HEK293 (cell line): ENCODE results near the gene MYT1.

ENCODE experiments used
- AEBP2 ChIP-seq: fragments of 450-650 bp; formaldehyde crosslinking; IDR thresholded peaks from 2 replicates; pipeline ENCODE4 v1.5.1; 2016; ENCODE audit warnings: missing biosample characterization, missing genetic modification characterization, borderline replicate concordance
- ELK4 ChIP-seq: IDR thresholded peaks from 2 replicates; pipeline ENCODE4 v1.6.1; 2011; ENCODE audit warnings: mild to moderate bottlenecking, low read depth, low read length, borderline replicate concordance
- FEZF1 ChIP-seq: fragments of 450-650 bp; formaldehyde crosslinking; IDR thresholded peaks from 2 replicates; pipeline ENCODE4 v1.5.1; 2016; ENCODE audit warnings: missing biosample characterization, missing genetic modification characterization
- GLIS1 ChIP-seq: fragments of 450-650 bp; formaldehyde crosslinking; IDR thresholded peaks from 2 replicates; pipeline ENCODE4 v1.5.1; 2016; ENCODE audit warnings: missing biosample characterization, missing genetic modification characterization
- GLIS2 ChIP-seq: fragments of 450-650 bp; formaldehyde crosslinking; IDR thresholded peaks from 2 replicates; pipeline ENCODE4 v1.5.1; 2016; ENCODE audit warnings: missing biosample characterization, missing genetic modification characterization
- KLF10 ChIP-seq: fragments of 450-650 bp; IDR thresholded peaks from 2 replicates; pipeline ENCODE4 v1.5.1; 2018; ENCODE audit warnings: missing biosample characterization, mild to moderate bottlenecking, missing genetic modification characterization
- PATZ1 ChIP-seq: fragments of 450-650 bp; formaldehyde crosslinking; IDR thresholded peaks from 2 replicates; pipeline ENCODE4 v1.5.1; 2016; ENCODE audit warnings: missing biosample characterization, missing genetic modification characterization
- SP2 ChIP-seq: fragments of 450-650 bp; formaldehyde crosslinking; IDR thresholded peaks from 2 replicates; pipeline ENCODE4 v1.5.1; 2016; ENCODE audit warnings: missing biosample characterization, missing genetic modification characterization
- ZBTB17 ChIP-seq: fragments of 450-650 bp; formaldehyde crosslinking; IDR thresholded peaks from 2 replicates; pipeline ENCODE4 v1.5.1; 2016; ENCODE audit warnings: missing biosample characterization, missing genetic modification characterization
- ZBTB8A ChIP-seq: fragments of 450-650 bp; formaldehyde crosslinking; IDR thresholded peaks from 2 replicates; pipeline ENCODE4 v1.5.1; 2016; ENCODE audit warnings: missing biosample characterization, missing genetic modification characterization
- ZFP37 ChIP-seq: fragments of 450-650 bp; formaldehyde crosslinking; IDR thresholded peaks from 2 replicates; pipeline ENCODE4 v1.5.1; 2016; ENCODE audit warnings: missing biosample characterization, missing genetic modification characterization
- ZNF114 ChIP-seq: fragments of 450-650 bp; formaldehyde crosslinking; IDR thresholded peaks from 2 replicates; pipeline ENCODE4 v1.5.0; 2017; ENCODE audit warnings: missing biosample characterization, missing genetic modification characterization
- ZNF157 ChIP-seq: fragments of 450-650 bp; formaldehyde crosslinking; IDR thresholded peaks from 2 replicates; pipeline ENCODE4 v1.5.1; 2016; ENCODE audit warnings: missing biosample characterization, missing genetic modification characterization
- ZNF174 ChIP-seq: fragments of 450-650 bp; formaldehyde crosslinking; IDR thresholded peaks from 2 replicates; pipeline ENCODE4 v1.5.0; 2017; ENCODE audit warnings: missing biosample characterization, mild to moderate bottlenecking, missing genetic modification characterization
- ZNF2 ChIP-seq: fragments of 450-650 bp; formaldehyde crosslinking; IDR thresholded peaks from 2 replicates; pipeline ENCODE4 v1.5.1; 2016; ENCODE audit warnings: missing biosample characterization, missing genetic modification characterization
- ZNF211 ChIP-seq: fragments of 450-650 bp; formaldehyde crosslinking; IDR thresholded peaks from 2 replicates; pipeline ENCODE4 v1.5.1; 2016; ENCODE audit warnings: low read depth, missing biosample characterization, missing genetic modification characterization
- ZNF214 ChIP-seq: fragments of 450-650 bp; formaldehyde crosslinking; IDR thresholded peaks from 2 replicates; pipeline ENCODE4 v1.5.1; 2017; ENCODE audit warnings: missing biosample characterization, mild to moderate bottlenecking, missing genetic modification characterization, borderline replicate concordance
- ZNF26 ChIP-seq: fragments of 450-650 bp; formaldehyde crosslinking; IDR thresholded peaks from 2 replicates; pipeline ENCODE4 v1.5.1; 2016; ENCODE audit warnings: missing biosample characterization, missing genetic modification characterization
- ZNF266 ChIP-seq: fragments of 450-650 bp; formaldehyde crosslinking; IDR thresholded peaks from 2 replicates; pipeline ENCODE4 v1.5.1; 2016; ENCODE audit warnings: missing biosample characterization, missing genetic modification characterization, low read depth
- ZNF292 ChIP-seq: fragments of 450-650 bp; formaldehyde crosslinking; IDR thresholded peaks from 2 replicates; pipeline ENCODE4 v1.5.1; 2016; ENCODE audit warnings: low read depth, missing biosample characterization, missing genetic modification characterization, borderline replicate concordance
- ZNF335 ChIP-seq: fragments of 450-650 bp; formaldehyde crosslinking; conservative IDR thresholded peaks from 2 replicates; pipeline ENCODE4 v1.5.1; 2016; ENCODE audit warnings: missing biosample characterization, missing genetic modification characterization
- ZNF366 ChIP-seq: fragments of 450-650 bp; formaldehyde crosslinking; conservative IDR thresholded peaks from 2 replicates; pipeline ENCODE4 v1.5.1; 2016; ENCODE audit warnings: missing biosample characterization, missing genetic modification characterization
- ZNF521 ChIP-seq: fragments of 450-650 bp; formaldehyde crosslinking; IDR thresholded peaks from 2 replicates; pipeline ENCODE4 v1.5.1; 2017; ENCODE audit warnings: missing biosample characterization, mild to moderate bottlenecking, missing genetic modification characterization
- ZNF529 ChIP-seq: fragments of 450-650 bp; formaldehyde crosslinking; IDR thresholded peaks from 2 replicates; pipeline ENCODE4 v1.5.1; 2017; ENCODE audit warnings: missing genetic modification characterization, missing biosample characterization; ENCODE audit not compliant: insufficient replicate concordance
- ZNF544 ChIP-seq: fragments of 450-650 bp; formaldehyde crosslinking; IDR thresholded peaks from 2 replicates; pipeline ENCODE4 v1.5.0; 2017; ENCODE audit warnings: missing biosample characterization, missing genetic modification characterization
- ZNF561 ChIP-seq: fragments of 450-650 bp; IDR thresholded peaks from 2 replicates; pipeline ENCODE4 v1.5.1; 2018; ENCODE audit warnings: missing biosample characterization, missing genetic modification characterization, borderline replicate concordance
- ZNF585B ChIP-seq: fragments of 450-650 bp; formaldehyde crosslinking; IDR thresholded peaks from 2 replicates; pipeline ENCODE4 v1.5.1; 2016; ENCODE audit warnings: missing biosample characterization, missing genetic modification characterization
- ZNF629 ChIP-seq: fragments of 450-650 bp; formaldehyde crosslinking; IDR thresholded peaks from 2 replicates; pipeline ENCODE4 v1.5.1; 2017; ENCODE audit warnings: missing biosample characterization, missing genetic modification characterization
- ZNF639 ChIP-seq: fragments of 450-650 bp; formaldehyde crosslinking; IDR thresholded peaks from 2 replicates; pipeline ENCODE4 v1.5.1; 2016; ENCODE audit warnings: missing biosample characterization, missing genetic modification characterization
- ZNF645 ChIP-seq: fragments of 450-650 bp; formaldehyde crosslinking; IDR thresholded peaks from 2 replicates; pipeline ENCODE4; 2016; ENCODE audit warnings: missing biosample characterization, missing genetic modification characterization
- ZNF670 ChIP-seq: fragments of 450-650 bp; formaldehyde crosslinking; IDR thresholded peaks from 2 replicates; pipeline ENCODE4 v1.5.1; 2016; ENCODE audit warnings: missing biosample characterization, missing genetic modification characterization, low read depth
- ZNF747 ChIP-seq: fragments of 450-650 bp; formaldehyde crosslinking; IDR thresholded peaks from 2 replicates; pipeline ENCODE4 v1.5.1; 2016; ENCODE audit warnings: missing biosample characterization, missing genetic modification characterization
- ZNF830 ChIP-seq: fragments of 450-650 bp; IDR thresholded peaks from 2 replicates; pipeline ENCODE4 v1.5.0; 2018; ENCODE audit warnings: missing biosample characterization, missing genetic modification characterization, low read depth, mild to moderate bottlenecking, moderate library complexity
- ZSCAN16 ChIP-seq: fragments of 450-650 bp; formaldehyde crosslinking; IDR thresholded peaks from 2 replicates; pipeline ENCODE4 v1.5.1; 2016; ENCODE audit warnings: missing biosample characterization, missing genetic modification characterization

Gene MYT1

GRCh38 chr20:64229507-64230061 is 65.3 kb downstream of the MYT1 start (continued):
- no peak for TF ChIP-seq ZNF529
- no peak for TF ChIP-seq ZBTB17 (tag by site-specific recombination)
- TF ChIP-seq PATZ1 (tag by site-specific recombination) = no peak
- TF ChIP-seq ZNF747 (tag by site-specific recombination) = no peak
- TF ChIP-seq ZNF366 (tag by site-specific recombination) = no peak
- TF ChIP-seq ZBTB8A = peak; percentile 18; the same call in 1 of the 2 replicates
- no peak for TF ChIP-seq ZNF645
- TF ChIP-seq ZNF629 (tag by site-specific recombination) = peak; percentile 43
- TF ChIP-seq ZNF292 = no peak
- no peak for TF ChIP-seq ZSCAN16
- TF ChIP-seq ZNF585B (tag by site-specific recombination) = no peak
- TF ChIP-seq ZNF544 (tag by site-specific recombination) = no peak
- TF ChIP-seq ZFP37 (tag by site-specific recombination) = no peak
- no peak for TF ChIP-seq AEBP2 (tag by site-specific recombination)
- no peak for TF ChIP-seq KLF10 (tag by site-specific recombination)
- TF ChIP-seq ZNF266 = no peak
- TF ChIP-seq ZNF335 (tag by site-specific recombination) = peak; percentile 71
- no peak for TF ChIP-seq ZNF157 (tag by site-specific recombination)
- peak; percentile 26; the same call in 1 of the 2 replicates for TF ChIP-seq GLIS2
- TF ChIP-seq ZNF214 (tag by site-specific recombination) = no peak
- no peak for TF ChIP-seq ZNF639
- 0 out of 2 replicates have a peak, but pooled peaks have one; percentile 3 for TF ChIP-seq SP2 (tag by site-specific recombination)
- no peak for TF ChIP-seq ELK4
- peak; percentile 69 for TF ChIP-seq GLIS1 (tag by site-specific recombination)
- TF ChIP-seq ZNF2 = no peak
- no peak for TF ChIP-seq ZNF830 (tag by site-specific recombination)
- TF ChIP-seq ZNF670 (tag by site-specific recombination) = no peak
- peak; percentile 47; the same call in 1 of the 2 replicates for TF ChIP-seq FEZF1 (tag by site-specific recombination)
- no peak for TF ChIP-seq ZNF521
- TF ChIP-seq ZNF114 (tag by site-specific recombination) = no peak
- TF ChIP-seq ZNF211 (tag by site-specific recombination) = no peak
- TF ChIP-seq ZNF26 (tag by site-specific recombination) = no peak
- TF ChIP-seq ZNF174 (tag by site-specific recombination) = no peak
- 0 out of 2 replicates have a peak, but pooled peaks have one; percentile 70 for TF ChIP-seq ZNF561 (tag by site-specific recombination)
